NCI-H526 (cell line): Measurements from ENCODE around the gene KRTAP5-8.
A peak's percentile ranks its signal among the peaks of the same experiment; 100 is the strongest.
"Not testable (repeated sequence)": the region's sequence is repeated elsewhere in the genome, so short reads cannot be mapped to it uniquely, and the experiment has no call there.

ENCODE experiments used
- DNase-seq, 2 experiments: peaks; one replicate each; lab custom pipeline; 2025; lab: John Stamatoyannopoulos, UW

KRTAP5-8 gene

DNA sequence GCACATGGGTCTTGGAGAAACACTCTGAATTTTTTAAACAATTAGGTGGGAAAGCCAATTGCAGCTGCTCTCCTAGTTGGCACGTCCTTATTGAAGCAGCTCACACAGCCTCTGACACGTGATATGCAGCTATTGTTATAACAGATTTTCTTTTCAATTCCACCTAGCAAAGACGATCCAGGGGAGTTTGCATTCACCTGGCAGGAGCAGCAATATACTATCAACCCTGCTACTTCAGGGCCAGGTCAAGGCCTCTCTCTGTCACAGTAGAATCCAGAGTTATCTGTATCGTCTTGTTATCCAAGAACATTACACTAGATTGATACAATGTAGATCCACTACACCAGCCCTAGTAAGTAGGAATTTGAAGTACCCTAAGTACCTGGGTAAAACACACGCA lies 36.6 kb downstream of the KRTAP5-8 start:
- no peak for DNase-seq

DNA sequence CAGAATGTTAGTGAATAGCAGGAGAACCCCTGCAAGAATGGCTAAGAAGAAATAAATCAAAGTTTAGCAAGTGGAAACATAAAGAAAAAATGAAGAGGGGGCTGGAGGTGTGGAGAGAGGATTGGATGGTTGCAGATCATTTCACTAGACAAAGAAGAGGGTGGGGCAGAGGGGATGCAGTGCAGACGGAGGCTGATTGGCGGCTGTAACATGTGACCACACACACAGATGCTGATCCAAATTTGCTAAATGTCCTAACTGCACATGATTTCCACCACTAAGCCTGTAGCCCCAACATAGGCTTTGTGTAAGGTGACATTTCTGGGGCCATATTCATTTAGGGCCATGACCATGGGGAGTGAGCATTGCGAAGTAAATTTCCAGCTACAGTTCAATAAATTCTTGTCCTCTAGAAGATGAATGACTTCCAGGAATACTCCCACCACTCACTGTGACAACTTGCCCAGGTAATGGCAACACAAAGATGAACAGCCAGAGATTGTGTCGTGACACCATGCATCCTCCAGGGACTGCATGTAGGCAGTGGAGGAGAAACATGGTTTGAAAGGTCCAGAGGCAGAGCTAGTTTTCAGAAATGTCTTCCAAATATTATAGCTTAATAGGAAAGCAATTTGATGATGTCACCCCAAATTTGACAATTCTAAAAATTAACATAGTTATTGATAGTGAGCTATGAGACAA lies 38.0 kb downstream of the KRTAP5-8 start:
- DNase-seq = no peak

DNA sequence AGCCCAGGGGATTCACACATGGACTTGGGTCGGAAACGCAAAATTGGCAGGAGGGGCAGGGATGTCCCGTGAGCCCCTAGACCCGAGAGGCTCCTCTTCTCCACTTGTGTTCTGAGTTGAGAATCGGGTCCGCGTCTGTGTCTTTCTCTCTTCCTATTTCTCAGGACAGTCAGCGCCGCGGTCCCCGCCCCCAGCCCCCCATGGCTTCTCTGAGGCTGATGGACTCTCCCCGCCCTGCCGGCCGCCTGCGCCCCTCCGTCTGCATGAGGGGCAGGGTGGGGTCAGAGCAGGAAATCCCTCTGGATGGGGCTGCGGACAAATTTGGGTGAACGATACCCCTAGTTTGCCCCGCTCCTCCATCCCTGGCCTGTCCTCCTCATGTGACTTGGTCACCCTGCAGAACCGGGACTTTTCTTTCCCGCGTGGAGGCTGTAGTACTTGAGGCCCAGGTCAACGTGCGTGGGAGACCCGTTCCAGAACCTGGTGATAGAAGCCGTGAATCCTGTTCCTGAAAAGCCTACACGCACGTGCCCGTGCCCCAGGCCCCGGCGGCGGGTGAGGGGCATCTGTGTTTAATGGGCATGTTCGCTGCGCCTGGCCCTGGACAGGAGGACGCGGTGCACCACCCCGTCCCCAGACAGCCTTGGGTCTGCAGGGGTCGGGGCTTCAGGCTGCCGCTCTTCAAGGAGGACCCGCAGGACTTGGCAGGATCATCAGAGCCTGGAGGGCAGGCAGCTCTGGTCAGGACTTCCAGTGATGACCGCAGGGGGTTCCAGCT lies 39.1 kb downstream of the KRTAP5-8 start:
- not testable (repeated sequence) for DNase-seq

DNA sequence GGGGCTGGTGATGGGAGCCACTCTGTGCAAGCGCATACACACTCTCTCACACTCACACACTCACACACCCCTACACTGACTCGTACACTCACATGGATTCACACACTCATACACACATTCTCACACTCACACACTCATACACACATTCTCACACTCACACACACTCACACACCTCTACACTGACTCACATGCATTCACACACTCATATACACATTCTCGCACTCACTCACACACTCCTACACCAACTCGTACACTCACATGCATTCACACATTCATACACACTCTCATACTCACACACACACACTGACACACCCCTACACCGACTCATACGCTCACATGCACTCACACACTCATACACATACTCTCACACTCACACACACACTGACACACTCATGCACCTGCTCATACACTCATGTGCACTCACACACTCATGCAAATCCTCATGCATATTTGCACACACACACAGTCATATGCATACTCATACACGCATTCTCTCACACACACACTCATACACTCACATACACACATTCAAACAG lies 39.7 kb downstream of the KRTAP5-8 start:
- DNase-seq = no peak

DNA sequence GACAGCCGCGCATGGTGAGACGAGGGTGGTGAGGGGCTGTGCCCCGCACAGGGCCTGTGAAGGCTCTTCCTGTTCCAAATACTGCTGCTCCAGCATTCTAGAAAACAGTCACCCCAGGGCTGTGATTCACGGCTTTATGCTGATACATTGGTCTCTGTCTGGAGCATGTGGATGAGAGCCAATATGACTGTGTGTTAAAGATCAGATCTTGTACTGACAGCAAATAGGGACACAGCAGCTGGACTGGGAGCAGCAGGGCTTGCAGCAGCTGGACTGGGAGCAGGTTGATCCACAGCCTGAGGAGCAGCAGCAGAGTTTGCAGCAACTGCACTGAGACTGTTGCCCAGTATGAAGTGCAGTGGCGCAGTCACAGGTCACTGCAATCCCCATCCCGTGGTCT lies 41.7 kb downstream of the KRTAP5-8 start:
- not testable (repeated sequence) for DNase-seq

DNA sequence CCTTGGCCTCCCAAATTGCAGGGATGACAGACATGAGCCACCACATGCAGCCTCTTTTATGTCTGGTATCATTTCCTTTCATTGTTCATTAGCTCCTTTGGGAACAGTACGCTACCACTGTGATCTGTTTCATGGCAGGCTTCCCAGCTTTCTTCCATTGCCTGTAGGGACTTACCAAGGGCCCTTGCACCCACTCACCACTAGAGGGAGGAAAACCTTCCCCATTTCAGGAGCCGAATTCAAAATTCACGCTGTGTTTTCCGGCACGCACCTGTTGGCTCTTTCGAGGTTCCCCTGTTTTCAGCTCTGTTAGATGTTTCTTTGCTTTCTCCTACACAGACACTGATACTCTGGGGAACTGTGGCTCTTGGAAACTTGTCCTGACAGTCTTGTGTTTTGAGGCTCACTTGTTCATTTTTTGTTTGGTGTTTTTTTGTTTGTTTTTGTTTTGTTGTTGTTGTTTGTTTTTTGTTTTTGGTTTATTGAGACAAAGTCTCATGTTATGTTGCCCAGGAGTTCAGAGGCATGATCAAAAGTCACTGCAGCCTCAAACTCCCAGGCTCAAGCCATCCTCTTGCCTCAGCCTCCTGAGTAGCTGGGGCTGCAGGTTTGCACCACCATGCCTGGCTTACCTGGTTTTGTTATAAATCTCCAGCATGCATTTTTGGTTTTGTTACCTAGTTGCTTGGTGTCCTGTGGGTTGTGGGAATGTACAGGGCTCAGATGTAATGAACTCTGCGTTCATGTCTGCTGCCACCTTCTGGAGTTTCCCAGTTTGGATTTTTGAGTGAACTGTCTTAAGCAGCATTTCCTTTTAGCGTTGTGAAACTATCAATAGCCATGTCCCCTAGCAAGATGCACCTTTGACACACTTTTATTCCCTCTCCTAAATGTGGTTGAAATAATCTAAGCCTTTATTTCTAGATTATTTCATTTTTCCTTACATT lies 42.5 kb downstream of the KRTAP5-8 start:
- DNase-seq = peak; percentile 64 to 86

DNA sequence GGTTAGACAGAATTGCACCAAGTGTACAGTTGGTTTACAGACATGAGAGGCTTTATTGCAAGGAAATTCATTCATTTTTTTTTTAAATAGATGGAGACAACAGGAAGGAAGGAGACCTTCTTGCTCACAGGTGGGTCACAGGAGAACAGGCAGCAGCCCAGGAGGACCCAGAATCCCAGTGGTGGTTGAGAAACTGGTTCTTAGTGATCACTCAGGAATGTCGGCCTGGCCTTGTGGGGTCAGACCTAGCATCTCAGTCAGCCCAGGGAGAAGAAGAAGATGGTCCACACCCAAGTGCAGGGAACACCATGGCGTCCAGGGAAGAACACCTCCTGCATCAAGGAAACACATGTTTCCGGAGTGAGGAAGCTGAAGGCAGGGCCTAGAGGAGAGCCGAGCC lies 44.0 kb downstream of the KRTAP5-8 start:
- DNase-seq = no peak

DNA sequence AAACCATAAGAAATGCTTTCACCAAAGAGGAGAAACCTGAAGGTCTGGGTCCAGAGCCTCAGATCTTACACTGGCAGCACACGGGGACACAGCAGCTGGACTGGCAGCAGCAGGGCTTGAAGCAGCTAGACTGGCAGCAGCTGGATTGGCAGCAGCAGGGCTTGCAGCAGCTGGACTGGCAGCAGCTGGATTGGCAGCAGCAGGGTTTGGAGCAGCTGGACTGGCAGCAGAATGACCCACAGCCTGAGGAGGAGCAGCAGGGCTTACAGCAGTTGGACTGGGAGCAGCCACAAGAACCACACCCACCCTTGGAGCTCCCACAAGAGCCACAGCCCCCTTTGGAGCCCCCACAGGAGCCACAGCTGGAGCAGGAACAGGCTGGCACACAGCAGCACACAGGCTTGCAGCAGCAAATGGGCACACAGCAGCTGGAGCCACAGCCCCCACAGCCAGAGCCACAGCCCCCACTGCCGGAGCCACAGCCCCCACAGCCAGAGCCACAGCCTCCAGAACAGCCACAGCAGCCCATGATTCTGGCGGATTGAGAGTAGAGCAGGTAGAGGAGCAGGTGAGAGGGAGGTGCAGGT lies 44.6 kb downstream of the KRTAP5-8 start, which contains the start of gene KRTAP5-11:
TSS of gene KRTAP5-11 (minus strand) at position 567 of the 587 bp plus-strand sequence. CDS start at position 529, 38 bp downstream.
- no peak for DNase-seq

DNA sequence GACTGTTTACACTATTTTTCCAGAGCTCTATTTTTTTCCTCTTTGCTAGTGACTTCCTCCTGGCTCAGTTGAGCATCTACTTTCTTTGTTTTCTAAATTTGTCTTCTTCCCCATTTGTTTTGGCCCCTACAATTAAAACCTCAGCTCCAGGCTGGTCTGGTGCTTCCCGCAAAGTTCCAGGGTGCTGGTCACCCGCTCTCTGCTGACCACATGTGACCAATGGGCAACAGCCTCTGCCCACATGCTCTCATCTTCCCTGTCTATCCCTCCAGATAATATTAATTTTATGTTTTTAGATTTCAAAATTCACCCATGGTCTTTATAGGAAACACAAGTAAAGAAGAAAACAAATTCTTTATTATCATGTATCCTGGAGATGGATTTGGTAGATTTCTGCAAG lies 45.1 kb downstream of the KRTAP5-8 start:
- DNase-seq = not testable (repeated sequence)

DNA sequence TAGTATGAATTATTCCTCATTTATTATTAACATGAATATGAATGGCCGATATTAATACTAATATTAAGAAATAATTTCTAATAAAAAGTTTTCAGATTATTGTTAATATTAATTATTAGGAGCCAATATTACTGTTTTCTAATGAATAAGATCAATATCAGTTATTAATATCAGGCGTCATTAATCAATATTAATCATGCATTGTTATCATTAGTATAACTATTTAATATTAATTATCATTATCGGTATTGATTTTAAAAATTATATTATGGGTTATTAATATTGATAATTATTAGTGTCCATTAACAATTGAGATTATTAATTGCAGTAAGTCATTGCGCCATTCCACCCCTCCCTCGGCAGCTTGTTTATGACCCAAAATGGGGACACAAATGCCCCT lies 47.8 kb downstream of the KRTAP5-8 start:
- not testable (repeated sequence) for DNase-seq

DNA sequence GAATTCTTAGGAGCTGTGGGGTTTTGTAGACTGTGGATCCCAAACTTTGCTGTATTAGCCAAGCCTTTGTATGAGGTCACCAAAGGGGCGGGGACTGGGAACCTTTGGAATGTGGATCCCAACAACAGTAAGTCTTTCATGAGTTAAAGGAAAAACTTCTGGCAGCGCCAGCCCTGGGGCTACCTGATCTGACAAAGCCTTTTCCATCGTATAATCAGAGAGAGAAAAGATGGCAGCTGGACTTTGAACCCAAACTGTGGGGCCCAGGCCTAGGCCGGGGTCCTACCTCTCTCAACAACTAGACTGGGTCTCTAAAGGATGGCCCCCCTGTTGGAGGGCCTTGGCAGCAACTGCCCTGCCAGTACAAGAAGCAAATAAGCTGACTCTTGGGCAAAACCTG lies 50.5 kb downstream of the KRTAP5-8 start:
- DNase-seq = not testable (repeated sequence)
